Right lobe of liver (tissue), 6 donors: ENCODE results near the gene ZC2HC1B. TPM values are rescaled to one million over a fixed set of nuclear protein-coding genes. Genes with fewer than 3 reads are reported as not detected.

Source experiments
- ATAC-seq, 4 donors: fragments of 200-7000 bp; cut with Tn5 transposase; one replicate each; pipeline ENCODE4 v1.9.1; 2020; ENCODE audit warnings: mild to moderate bottlenecking in 4 of 4, moderate library complexity in 4 of 4
- DNase-seq, 3 donors: peaks; one replicate each; pipeline ENCODE4 v3.0.0-alpha.2; 2020
- H3K27ac ChIP-seq, 3 donors: fragments of 200-600 bp; one replicate each; pipeline ENCODE4 v1.8.0; 2022
- H3K27me3 ChIP-seq, 2 donors: fragments of 200-600 bp; one replicate each; pipeline ENCODE4 v1.8.0; 2022
- H3K36me3 ChIP-seq, 4 donors: fragments of 200-600 bp; sonication (generic) in 1 of 4; one replicate each; pipeline versions ENCODE4 v1.5.1 to v1.8.0; 2017 to 2022; ENCODE audit warnings: control low read depth in 1 of 4
- H3K4me1 ChIP-seq, 4 donors: fragments of 200-600 bp; sonication (generic) in 1 of 4; one replicate each; pipeline versions ENCODE4 v1.5.1 to v1.8.0; 2017 to 2022; ENCODE audit warnings: control low read depth in 1 of 4
- H3K4me3 ChIP-seq, 3 donors: fragments of 200-600 bp; one replicate each; pipeline ENCODE4 v1.8.0; 2022
- H3K9me3 ChIP-seq, 4 donors: fragments of 200-600 bp; sonication (generic) in 1 of 4; one replicate each; pipeline versions ENCODE4 v1.5.1 to v1.8.0; 2017 to 2022; ENCODE audit warnings: control low read depth in 1 of 4
- POLR2A ChIP-seq: fragments of 450-650 bp; IDR thresholded peaks from one replicate; pipeline ENCODE4 v1.6.1; 2017; ENCODE audit warnings: antibody characterized with exemption, mild to moderate bottlenecking
- WGBS: methylation state at CpG from one replicate; pipeline ENCODE4 v1.1.6; 2018; ENCODE audit warnings: low coverage, low lambda C conversion rate; ENCODE audit not compliant: insufficient coverage; ENCODE audit errors: missing lambda C conversion rate; 5-methylcytosine and 5-hydroxymethylcytosine counted together
- intact Hi-C, 2 donors: fragments of 100-400 bp; cut with DNase I; formaldehyde crosslinking; loops; one replicate each; pipeline versions ENCODE4 v1.11.2 to v1.14.1; 2022
- total RNA-seq, 6 experiments: library from RNA; depleted of rRNA in 2 of 6; stranded (reverse); fragments of >200 nt in 2 of 6; fragmentation: NEBNext Ultra II Directional in 3 of 6; extraction: Animal tissue kit (Norgen Biotek cat#: 25700) in 3 of 6; gene quantifications; one replicate each; pipeline versions ENCODE4 v1.1.0 to v1.2.4, GENCODE V29; 2016 to 2023
- TF ChIP-seq, protein P1 (sequence below), 4 donors: fragments of 200-600 bp in 3 of 4; fragments of 450-650 bp in 1 of 4; IDR thresholded peaks; one replicate each; pipeline versions ENCODE4 v1.5.1 to v1.8.0; 2016 to 2022; ENCODE audit warnings: antibody characterized with exemption in 4 of 4, mild to moderate bottlenecking in 2 of 4
- donor health status: DM: no; HTN: yes; CAD: no.
- donor health status: DM: no; HTN: no; CAD: no.
- donor health status: DM: no; HTN: no; CAD: no.
- donor health status: DM: no; HTN: yes; CAD: no.
- donor health status: DM: no; HTN: yes; CAD: no.

Gene ZC2HC1B
- total RNA-seq, 6 experiments from 2014 or later: not detected

DNA sequence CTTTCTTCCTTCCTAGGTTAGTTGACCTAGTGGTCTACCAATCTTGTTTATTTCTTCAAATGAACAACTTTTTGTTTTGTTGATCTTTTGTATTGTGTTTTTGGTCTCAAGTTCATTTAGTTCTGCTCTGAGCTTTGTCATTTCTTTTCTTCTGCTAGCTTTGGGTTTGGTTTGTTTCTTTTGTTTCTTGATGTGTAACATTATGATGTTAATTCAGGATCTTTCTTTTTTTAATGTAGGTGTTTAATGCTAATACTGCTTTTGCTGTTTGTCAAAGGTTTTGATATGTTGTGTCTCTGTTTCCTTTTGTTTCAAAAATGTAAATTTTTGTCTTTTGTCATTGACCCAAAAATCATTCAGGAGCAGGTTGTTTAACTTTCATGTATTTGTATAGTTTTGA lies 65.7 kb downstream of the ZC2HC1B start:
- Histone ChIP-seq H3K4me1 (no peaks in the 10 kb centered on the region), H3K27me3 (no peaks in the 10 kb centered on the region), H3K36me3 (no peaks in the 10 kb centered on the region), H3K9me3 (no peaks in the 10 kb centered on the region), H3K27ac (no peak overlapping the region), H3K4me3 (no peak overlapping the region)
- intact Hi-C loops: no loop called here
- ATAC-seq: no peak
- TF ChIP-seq, protein P1, sequence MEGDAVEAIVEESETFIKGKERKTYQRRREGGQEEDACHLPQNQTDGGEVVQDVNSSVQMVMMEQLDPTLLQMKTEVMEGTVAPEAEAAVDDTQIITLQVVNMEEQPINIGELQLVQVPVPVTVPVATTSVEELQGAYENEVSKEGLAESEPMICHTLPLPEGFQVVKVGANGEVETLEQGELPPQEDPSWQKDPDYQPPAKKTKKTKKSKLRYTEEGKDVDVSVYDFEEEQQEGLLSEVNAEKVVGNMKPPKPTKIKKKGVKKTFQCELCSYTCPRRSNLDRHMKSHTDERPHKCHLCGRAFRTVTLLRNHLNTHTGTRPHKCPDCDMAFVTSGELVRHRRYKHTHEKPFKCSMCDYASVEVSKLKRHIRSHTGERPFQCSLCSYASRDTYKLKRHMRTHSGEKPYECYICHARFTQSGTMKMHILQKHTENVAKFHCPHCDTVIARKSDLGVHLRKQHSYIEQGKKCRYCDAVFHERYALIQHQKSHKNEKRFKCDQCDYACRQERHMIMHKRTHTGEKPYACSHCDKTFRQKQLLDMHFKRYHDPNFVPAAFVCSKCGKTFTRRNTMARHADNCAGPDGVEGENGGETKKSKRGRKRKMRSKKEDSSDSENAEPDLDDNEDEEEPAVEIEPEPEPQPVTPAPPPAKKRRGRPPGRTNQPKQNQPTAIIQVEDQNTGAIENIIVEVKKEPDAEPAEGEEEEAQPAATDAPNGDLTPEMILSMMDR (IDR thresholded peaks at IDR 0.05): no peak
- no peak for TF ChIP-seq POLR2A
- DNase-seq: no peak

DNA sequence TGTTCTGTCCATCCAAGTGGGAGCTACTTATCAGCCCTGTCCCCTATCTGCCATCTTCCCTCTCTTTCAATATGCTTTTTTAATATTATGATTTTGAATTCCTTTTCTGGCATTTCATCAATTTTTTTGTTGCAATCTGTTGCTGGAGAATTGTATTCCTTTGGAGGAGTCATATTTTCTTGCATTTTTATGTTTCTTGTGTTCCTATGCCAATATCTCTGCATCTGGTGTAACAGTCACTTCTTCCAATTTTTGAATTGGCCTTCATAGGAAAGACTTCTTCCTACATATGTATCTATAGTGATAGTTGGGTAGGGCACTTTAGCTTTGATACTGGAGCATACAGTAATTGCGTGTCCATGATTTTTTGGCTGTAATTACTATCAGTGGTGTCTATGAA lies 70.1 kb downstream of the ZC2HC1B start:
- ATAC-seq: no peak

DNA sequence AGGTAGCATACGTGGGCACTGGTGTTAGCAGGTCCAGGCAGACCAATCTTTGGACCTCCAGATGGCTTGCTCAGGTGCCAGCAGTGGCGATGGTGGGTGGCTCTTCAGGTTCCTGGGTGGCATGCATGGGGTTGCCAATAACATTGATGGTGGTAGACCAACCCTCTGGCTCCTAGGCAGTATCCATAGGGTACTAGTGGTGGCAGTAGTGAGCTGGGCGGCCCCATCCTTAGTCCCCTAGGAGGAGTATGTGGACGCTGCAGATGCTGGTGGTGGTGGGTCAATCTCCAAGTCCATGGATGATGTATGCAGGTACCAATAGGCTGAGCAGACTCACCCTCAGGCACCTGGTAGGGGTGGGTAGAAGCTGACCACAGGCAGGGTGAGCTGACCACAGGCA lies 70.6 kb downstream of the ZC2HC1B start:
- no peak for DNase-seq
- Histone ChIP-seq H3K4me1 (peaks cover 0 to 2% (median 0%) of the 10 kb centered on the region in 4 donors), H3K36me3 (no peaks in the 10 kb centered on the region), H3K27ac (no peak overlapping the region), H3K27me3 (no peaks in the 10 kb centered on the region), H3K4me3 (no peak overlapping the region), H3K9me3 (no peaks in the 10 kb centered on the region)
- intact Hi-C loops: no loop called here
- no peak for TF ChIP-seq POLR2A
- TF ChIP-seq, protein P1 (IDR thresholded peaks at IDR 0.05): no peak
- WGBS: no CpG with 5 or more reads among the region's 4 CpGs
- ATAC-seq: no peak

More for the DNA sequence above, 70.1 kb downstream of the ZC2HC1B start:
- no peak overlapping the region for H3K4me3 ChIP-seq
- TF ChIP-seq POLR2A: no peak
- TF ChIP-seq, protein P1 (IDR thresholded peaks at IDR 0.05): no peak
- peaks cover 0 to 2% (median 0%) of the 10 kb centered on the region in 4 donors for H3K4me1 ChIP-seq
- no peak overlapping the region for H3K27ac ChIP-seq
- no peak for DNase-seq
- no peaks in the 10 kb centered on the region for H3K9me3 ChIP-seq
- no peaks in the 10 kb centered on the region for H3K27me3 ChIP-seq
- intact Hi-C loops: no loop called here
- H3K36me3 ChIP-seq: no peaks in the 10 kb centered on the region
- WGBS: 100% methylated on average over 1 of the region's 1 CpG

DNA sequence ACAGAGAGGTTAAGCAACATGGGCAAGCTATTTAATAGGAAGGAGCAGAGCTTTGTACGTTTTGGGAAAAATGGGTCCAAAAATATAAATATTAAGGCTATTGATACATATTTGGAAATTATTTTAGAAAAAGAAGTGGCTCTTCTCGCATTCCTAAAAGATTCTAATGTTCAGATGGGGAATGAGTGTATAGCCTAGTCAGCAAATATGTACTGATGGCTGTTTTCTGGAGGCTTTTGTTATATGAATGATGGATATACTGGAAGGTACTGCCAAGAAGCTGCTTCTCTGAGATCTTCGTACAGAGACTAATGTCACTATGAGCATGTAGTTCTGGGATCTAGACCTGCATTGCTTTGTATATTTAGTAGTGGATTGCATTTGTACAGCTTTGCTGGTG lies 72.1 kb downstream of the ZC2HC1B start:
- DNase-seq (no peak), ATAC-seq (no peak)
- no peaks in the 10 kb centered on the region for H3K9me3 ChIP-seq
- intact Hi-C loops: no loop called here
- 75% methylated on average over 3 of the region's 3 CpGs for WGBS
- TF ChIP-seq, protein P1 (IDR thresholded peaks at IDR 0.05): no peak
- no peak for TF ChIP-seq POLR2A
- no peaks in the 10 kb centered on the region for H3K27me3 ChIP-seq
- H3K36me3 ChIP-seq: no peaks in the 10 kb centered on the region
- H3K27ac ChIP-seq: no peak overlapping the region
- no peak overlapping the region for H3K4me3 ChIP-seq
- H3K4me1 ChIP-seq: peaks cover 0 to 2% (median 0%) of the 10 kb centered on the region in 4 donors
